GM12878 (cell line): ENCODE data around the gene SC5D. TPM values are rescaled to one million over a fixed set of nuclear protein-coding genes. Genes with fewer than 3 reads are reported as not detected.

Source experiments
- ATAC-seq: fragments of 200-7000 bp; cut with Tn5 transposase; 3 replicates; pipeline ENCODE4 v1.9.1; 2020; ENCODE audit warnings: mild to moderate bottlenecking, moderate library complexity
- BruUV-seq: library from RNA; stranded (reverse); fragments of 400-500 nt; replicated peaks from 2 replicates; lab custom pipeline; 2021; lab: Mats Ljungman, UMichigan
- CTCF ChIA-PET: fragments of 300-600 bp; sonication (Branson Sonifier 250); formaldehyde crosslinking; extraction: SDS; loops from one replicate; lab custom pipeline; 2021; ENCODE audit warnings: inconsistent platforms; lab: Yijun Ruan, JAX
- POLR2A ChIA-PET: fragments of 350-600 bp; formaldehyde crosslinking; extraction: SDS; loops from one replicate; lab custom pipeline; 2021; ENCODE audit warnings: inconsistent platforms; lab: Charles Lee
- RAD21 ChIA-PET: fragments of 300-600 bp; sonication (Branson Sonifier 250); formaldehyde crosslinking; loops from one replicate; lab custom pipeline; 2023; ENCODE audit warnings: antibody characterized with exemption; ENCODE audit not compliant: unreplicated experiment; lab: Charles Lee
- SMC1A ChIA-PET: fragments of 300-600 bp; sonication (Branson Sonifier 250); formaldehyde crosslinking; loops from one replicate; lab custom pipeline; 2023; ENCODE audit not compliant: unreplicated experiment, uncharacterized antibody; lab: Charles Lee
- DNase-seq: peaks from one replicate; pipeline ENCODE4 v3.0.0-alpha.2; 2011; ENCODE audit warnings: low read depth, low spot score
- FAIRE-seq: peaks from 3 replicates; lab custom pipeline; 2011; peaks lifted over from hg19 to GRCh38; lab: Jason Lieb, UNC
- H2AFZ ChIP-seq: 2 replicates; pipeline ENCODE4 v1.6.0; 2011; ENCODE audit warnings: low read depth, low read length, control low read depth; ENCODE audit not compliant: control insufficient read depth
- H3K27ac ChIP-seq: 2 replicates; pipeline ENCODE4 v1.5.1; 2011; ENCODE audit warnings: control low read depth; ENCODE audit not compliant: control insufficient read depth, insufficient read depth
- H3K27me3 ChIP-seq, 2 experiments: replicated peaks in 1 of 2; 2 replicates each; pipeline versions ENCODE4 v1.6.0 to v1.6.1; 2011; ENCODE audit warnings: low read length in 1 of 2; ENCODE audit not compliant: control insufficient read depth in 2 of 2, insufficient read depth in 2 of 2
- H3K36me3 ChIP-seq, 2 experiments: 2 replicates each; pipeline ENCODE4 v1.5.1; 2011; ENCODE audit warnings: low read length in 1 of 2; ENCODE audit not compliant: control insufficient read depth in 2 of 2, insufficient read depth in 2 of 2
- H3K4me1 ChIP-seq: 2 replicates; pipeline ENCODE4 v1.6.1; 2011; ENCODE audit warnings: mild to moderate bottlenecking, low read length, moderate library complexity, mixed read lengths; ENCODE audit not compliant: control insufficient read depth, insufficient read depth
- H3K4me2 ChIP-seq: 2 replicates; pipeline ENCODE4 v1.6.0; 2011; ENCODE audit warnings: control low read depth; ENCODE audit not compliant: control insufficient read depth, insufficient read depth
- H3K4me3 ChIP-seq: fragments of 200-600 bp; sonication (generic); 2 replicates; pipeline ENCODE4 v1.5.1; 2016
- H3K79me2 ChIP-seq: 2 replicates; pipeline ENCODE4 v1.6.0; 2011; ENCODE audit warnings: low read length; ENCODE audit not compliant: control insufficient read depth, insufficient read depth
- H3K9ac ChIP-seq: 2 replicates; pipeline ENCODE4 v1.8.0; 2011; ENCODE audit warnings: low read length, control low read depth, mixed read lengths; ENCODE audit not compliant: control insufficient read depth, insufficient read depth
- H3K9me3 ChIP-seq: replicated peaks from 3 replicates; pipeline ENCODE4 v1.5.1; 2011; ENCODE audit warnings: mild to moderate bottlenecking, low read length; ENCODE audit not compliant: control insufficient read depth, insufficient read depth
- H4K20me1 ChIP-seq: 2 replicates; pipeline ENCODE4 v1.6.0; 2011; ENCODE audit not compliant: control insufficient read depth, insufficient read depth
- EGR1 ChIP-seq, 2 experiments: IDR thresholded peaks; 1 replicate in 1 of 2; 2 replicates in 1 of 2; pipeline ENCODE4 v1.6.1; 2011 to 2012; ENCODE audit warnings: low read depth in 2 of 2, low read length in 2 of 2, borderline replicate concordance in 1 of 2, mild to moderate bottlenecking in 1 of 2, moderate library complexity in 1 of 2
- EP300 ChIP-seq, 2 experiments: fragments of 150-350 bp in 1 of 2; IDR thresholded peaks; 2 replicates each; pipeline ENCODE4 v1.6.1; 2011 to 2012; ENCODE audit warnings: low read depth in 2 of 2, low read length in 2 of 2, borderline replicate concordance in 1 of 2, improper control_type of control experiment in 1 of 2, inconsistent platforms in 1 of 2; ENCODE audit not compliant: control insufficient read depth in 1 of 2
- ESRRA ChIP-seq: IDR thresholded peaks from 2 replicates; pipeline ENCODE4 v1.6.1; 2012; ENCODE audit warnings: mild to moderate bottlenecking, low read length, improper control_type of control experiment
- IKZF2 ChIP-seq, 2 experiments: fragments of 450-650 bp; IDR thresholded peaks; 2 replicates each; pipeline ENCODE4 v1.6.1; 2017; ENCODE audit warnings: mild to moderate bottlenecking in 2 of 2, moderate library complexity in 2 of 2
- LARP7 ChIP-seq: fragments of 450-650 bp; IDR thresholded peaks from 2 replicates; pipeline ENCODE4 v1.6.1; 2017; ENCODE audit warnings: mild to moderate bottlenecking
- MEF2A ChIP-seq: IDR thresholded peaks from 2 replicates; pipeline ENCODE4 v1.6.1; 2011; ENCODE audit warnings: low read depth, mild to moderate bottlenecking, low read length, moderate library complexity; ENCODE audit not compliant: insufficient read depth
- MXI1 ChIP-seq: fragments of 150-350 bp; IDR thresholded peaks from 2 replicates; pipeline ENCODE4 v1.6.1; 2011; ENCODE audit warnings: low read depth, mild to moderate bottlenecking, inconsistent platforms, low read length, improper control_type of control experiment
- NFIC ChIP-seq: IDR thresholded peaks from 2 replicates; pipeline ENCODE4 v1.6.1; 2012; ENCODE audit warnings: low read depth, mild to moderate bottlenecking, inconsistent platforms, low read length, moderate library complexity
- NFXL1 ChIP-seq: fragments of 450-650 bp; IDR thresholded peaks from 2 replicates; pipeline ENCODE4 v1.6.1; 2017; ENCODE audit warnings: antibody characterized with exemption, mild to moderate bottlenecking, borderline replicate concordance
- NFYA ChIP-seq: IDR thresholded peaks from 2 replicates; pipeline ENCODE4 v1.6.1; 2011; ENCODE audit warnings: low read depth, mild to moderate bottlenecking, low read length, improper control_type of control experiment, borderline replicate concordance
- NR2F1 ChIP-seq: fragments of 450-650 bp; conservative IDR thresholded peaks from 2 replicates; pipeline ENCODE4 v1.6.1; 2017; ENCODE audit warnings: mild to moderate bottlenecking
- NRF1 ChIP-seq: conservative IDR thresholded peaks from 2 replicates; pipeline ENCODE4 v1.6.1; 2011; ENCODE audit warnings: mild to moderate bottlenecking, low read depth, low read length, improper control_type of control experiment
- RBBP5 ChIP-seq: fragments of 200-600 bp; sonication (generic); conservative IDR thresholded peaks from 2 replicates; pipeline ENCODE4 v1.6.1; 2016
- RCOR1 ChIP-seq: conservative IDR thresholded peaks from 2 replicates; pipeline ENCODE4 v1.6.1; 2012; ENCODE audit warnings: low read depth, low read length, improper control_type of control experiment
- SMARCA5 ChIP-seq: fragments of 450-650 bp; IDR thresholded peaks from 2 replicates; pipeline ENCODE4 v1.6.1; 2017; ENCODE audit warnings: mild to moderate bottlenecking
- SPI1 ChIP-seq: IDR thresholded peaks from 2 replicates; pipeline ENCODE4 v1.6.1; 2011; ENCODE audit warnings: low read depth, mild to moderate bottlenecking, low read length, moderate library complexity, borderline replicate concordance; ENCODE audit not compliant: insufficient read depth
- YBX1 ChIP-seq: fragments of 450-650 bp; IDR thresholded peaks from 2 replicates; pipeline ENCODE4 v1.6.1; 2016; ENCODE audit warnings: antibody characterized with exemption
- WGBS: methylation state at CpG from one replicate; pipeline ENCODE4 v1.1.6; 2016; ENCODE audit warnings: low lambda C conversion rate; ENCODE audit not compliant: insufficient replicate concordance, insufficient coverage; ENCODE audit errors: missing lambda C conversion rate; 5-methylcytosine and 5-hydroxymethylcytosine counted together
- in situ Hi-C: fragments of 300-500 bp; cut with MboI; formaldehyde crosslinking; loops from 9 replicates; pipeline ENCODE4 v1.14.3; 2018; ENCODE audit warnings: mixed read lengths
- intact Hi-C: fragments of 100-400 bp; cut with micrococcal nuclease; formaldehyde crosslinking; loops from one replicate; pipeline ENCODE4 v1.14.2; 2022; ENCODE audit not compliant: unreplicated experiment
- polyA plus RNA-seq, 11 experiments: library from polyadenylated mRNA; depleted of rRNA in 4 of 11; unstranded in 6 of 11; stranded (reverse) in 5 of 11; fragments of >200 nt; fragmentation: Nextera tagmentation in 4 of 11; fragmentation: Illumina TruSeq in 1 of 11; extraction: Ambion mirVana in 4 of 11; extraction: Trizol in 1 of 11; gene quantifications; 1 replicate in 1 of 11; 2 replicates in 10 of 11; pipeline versions ENCODE4 v1.2.1 to v1.2.3, GENCODE V29; 2011 to 2016; ENCODE audit warnings: inconsistent platforms in 2 of 11, missing spikeins in 2 of 11, low read depth in 1 of 11
- total RNA-seq, 4 experiments: library from RNA; depleted of rRNA in 3 of 4; stranded (reverse); fragments of >200 nt in 3 of 4; fragmentation: Illumina TruSeq in 1 of 4; extraction: Trizol in 1 of 4; gene quantifications; 2 replicates each; pipeline versions ENCODE4 v1.2.1 to v1.2.3, GENCODE V29; 2013 to 2021
- TF ChIP-seq, protein P1 (sequence below): fragments of 450-650 bp; IDR thresholded peaks from 2 replicates; pipeline ENCODE4 v1.6.1; 2018; ENCODE audit warnings: mild to moderate bottlenecking, low read depth, moderate library complexity; ENCODE audit not compliant: partially characterized antibody
- TF ChIP-seq, protein P2 (sequence below): IDR thresholded peaks from 2 replicates; pipeline ENCODE4 v1.6.1; 2012; ENCODE audit warnings: low read depth, low read length, improper control_type of control experiment
- TF ChIP-seq, protein P3 (sequence below): IDR thresholded peaks from 2 replicates; pipeline ENCODE4 v1.6.1; 2012; ENCODE audit warnings: low read depth, low read length, improper control_type of control experiment

SC5D gene
- total and polyA plus RNA-seq, 10 of the 15 experiments (the other 5 are each of a cell fraction or from before 2014, with no cell fraction given): 23.7 to 134 (median 30.8) TPM

DNA sequence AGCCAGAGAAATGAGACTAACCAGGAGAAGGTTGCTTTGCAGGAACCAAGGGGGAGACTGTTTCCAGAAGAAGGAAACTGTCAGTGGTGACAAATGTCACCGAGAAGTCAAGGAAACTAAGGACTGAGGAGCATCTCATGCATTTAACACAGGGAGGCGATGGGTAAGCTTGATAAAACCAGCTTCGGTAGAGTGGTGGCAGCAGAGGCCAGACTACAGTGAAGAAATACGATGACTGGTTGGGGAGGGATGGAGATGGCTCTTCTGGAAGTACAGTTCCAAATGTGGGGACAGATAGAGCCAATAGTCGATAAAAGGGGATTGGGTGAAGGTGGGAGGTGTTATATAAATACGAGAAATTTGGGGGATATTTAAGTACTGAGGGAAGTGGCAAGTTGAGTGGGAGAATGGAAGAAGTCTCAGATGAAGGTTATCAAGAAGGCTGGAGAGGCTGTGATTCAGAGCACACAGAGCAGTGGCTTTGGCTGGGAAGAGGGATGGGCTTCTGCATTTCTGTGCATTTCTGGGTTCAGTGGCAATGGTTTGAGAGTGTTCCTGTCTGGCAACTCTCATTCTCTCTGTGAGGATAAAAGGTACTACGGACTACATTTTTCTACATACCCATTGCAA is 29.2 kb downstream of the SC5D start:
- Histone ChIP-seq H4K20me1 (no peaks in the 10 kb centered on the region), H3K27ac (no peak overlapping the region), H3K9ac (no peak overlapping the region), H3K79me2 (no peaks in the 10 kb centered on the region), H2AFZ (no peak overlapping the region), H3K4me3 (no peak overlapping the region), H3K27me3 (no peaks in the 10 kb centered on the region), H3K4me1 (peaks cover 9% of the 10 kb centered on the region; the same call in 1 of the 2 replicates), H3K4me2 (no peak overlapping the region), H3K9me3 (no peaks in the 10 kb centered on the region), H3K36me3 (no peaks in the 10 kb centered on the region)
- intact Hi-C loops (no loop called here), in situ Hi-C loops (no loop called here)
- peak; percentile 69 for FAIRE-seq
- POLR2A ChIA-PET: interaction anchor here (0.5 to 1.0 kb wide), 2 partner anchors 128 to 145 kb away, joined by 3 to 4 read pairs; no protein-coding TSS in a partner anchor
- SMC1A ChIA-PET: interaction anchor here (0.6 to 2.3 kb wide), 24 partner anchors 14 to 334 kb away, joined by 3 to 35 read pairs (median 4); no protein-coding TSS in a partner anchor
- RAD21 ChIA-PET: interaction anchor here (0.6 to 3.4 kb wide), 17 partner anchors 14 to 324 kb away, joined by 3 to 41 read pairs (median 3); no protein-coding TSS in a partner anchor
- 22% methylated on average over 7 of the region's 7 CpGs for WGBS
- CTCF ChIA-PET: interaction anchor here (0.6 to 8.6 kb wide), 26 partner anchors 10 to 334 kb away, joined by 3 to 56 read pairs (median 3); no protein-coding TSS in a partner anchor
- no peak for DNase-seq
- BruUV-seq: no TSS peak
- peak; percentile 96 for ATAC-seq
- TF ChIP-seq MEF2A (no peak), NFYA (no peak), YBX1 (no peak), NFIC (no peak), LARP7 (no peak), RCOR1 (0 out of 2 replicates have a peak, but pooled peaks have one; percentile 44), MXI1 (no peak), SMARCA5 (no peak), NR2F1 (no peak), EP300 (IDR thresholded peaks at IDR 0.05; ENCODE audit: borderline replicate concordance in 1 of 2, control insufficient read depth in 1 of 2, low read depth in 2 of 2, low read length in 2 of 2) (no peak), NRF1 (no peak), NFXL1 (no peak), SPI1 (no peak), RBBP5 (no peak), IKZF2 (IDR thresholded peaks at IDR 0.05) (peak in 1 of 2 experiments; percentile 47; a peak in 2 of 4 replicates), EGR1 (IDR thresholded peaks at IDR 0.05; ENCODE audit: borderline replicate concordance in 1 of 2, low read depth in 2 of 2, low read length in 2 of 2) (no peak), ESRRA (no peak)
- TF ChIP-seq, protein P1, sequence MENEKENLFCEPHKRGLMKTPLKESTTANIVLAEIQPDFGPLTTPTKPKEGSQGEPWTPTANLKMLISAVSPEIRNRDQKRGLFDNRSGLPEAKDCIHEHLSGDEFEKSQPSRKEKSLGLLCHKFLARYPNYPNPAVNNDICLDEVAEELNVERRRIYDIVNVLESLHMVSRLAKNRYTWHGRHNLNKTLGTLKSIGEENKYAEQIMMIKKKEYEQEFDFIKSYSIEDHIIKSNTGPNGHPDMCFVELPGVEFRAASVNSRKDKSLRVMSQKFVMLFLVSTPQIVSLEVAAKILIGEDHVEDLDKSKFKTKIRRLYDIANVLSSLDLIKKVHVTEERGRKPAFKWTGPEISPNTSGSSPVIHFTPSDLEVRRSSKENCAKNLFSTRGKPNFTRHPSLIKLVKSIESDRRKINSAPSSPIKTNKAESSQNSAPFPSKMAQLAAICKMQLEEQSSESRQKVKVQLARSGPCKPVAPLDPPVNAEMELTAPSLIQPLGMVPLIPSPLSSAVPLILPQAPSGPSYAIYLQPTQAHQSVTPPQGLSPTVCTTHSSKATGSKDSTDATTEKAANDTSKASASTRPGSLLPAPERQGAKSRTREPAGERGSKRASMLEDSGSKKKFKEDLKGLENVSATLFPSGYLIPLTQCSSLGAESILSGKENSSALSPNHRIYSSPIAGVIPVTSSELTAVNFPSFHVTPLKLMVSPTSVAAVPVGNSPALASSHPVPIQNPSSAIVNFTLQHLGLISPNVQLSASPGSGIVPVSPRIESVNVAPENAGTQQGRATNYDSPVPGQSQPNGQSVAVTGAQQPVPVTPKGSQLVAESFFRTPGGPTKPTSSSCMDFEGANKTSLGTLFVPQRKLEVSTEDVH: no peak
- TF ChIP-seq, protein P2, sequence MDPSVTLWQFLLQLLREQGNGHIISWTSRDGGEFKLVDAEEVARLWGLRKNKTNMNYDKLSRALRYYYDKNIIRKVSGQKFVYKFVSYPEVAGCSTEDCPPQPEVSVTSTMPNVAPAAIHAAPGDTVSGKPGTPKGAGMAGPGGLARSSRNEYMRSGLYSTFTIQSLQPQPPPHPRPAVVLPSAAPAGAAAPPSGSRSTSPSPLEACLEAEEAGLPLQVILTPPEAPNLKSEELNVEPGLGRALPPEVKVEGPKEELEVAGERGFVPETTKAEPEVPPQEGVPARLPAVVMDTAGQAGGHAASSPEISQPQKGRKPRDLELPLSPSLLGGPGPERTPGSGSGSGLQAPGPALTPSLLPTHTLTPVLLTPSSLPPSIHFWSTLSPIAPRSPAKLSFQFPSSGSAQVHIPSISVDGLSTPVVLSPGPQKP: no peak
- TF ChIP-seq, protein P3, sequence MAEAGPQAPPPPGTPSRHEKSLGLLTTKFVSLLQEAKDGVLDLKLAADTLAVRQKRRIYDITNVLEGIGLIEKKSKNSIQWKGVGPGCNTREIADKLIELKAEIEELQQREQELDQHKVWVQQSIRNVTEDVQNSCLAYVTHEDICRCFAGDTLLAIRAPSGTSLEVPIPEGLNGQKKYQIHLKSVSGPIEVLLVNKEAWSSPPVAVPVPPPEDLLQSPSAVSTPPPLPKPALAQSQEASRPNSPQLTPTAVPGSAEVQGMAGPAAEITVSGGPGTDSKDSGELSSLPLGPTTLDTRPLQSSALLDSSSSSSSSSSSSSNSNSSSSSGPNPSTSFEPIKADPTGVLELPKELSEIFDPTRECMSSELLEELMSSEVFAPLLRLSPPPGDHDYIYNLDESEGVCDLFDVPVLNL: no peak
